Endothelial cell of umbilical vein (primary cell): ENCODE measurements around the gene SPCS3. TPM values are rescaled to one million over a fixed set of nuclear protein-coding genes. Genes with fewer than 3 reads are reported as not detected.

ENCODE experiments used
- BruUV-seq: library from RNA; stranded (reverse); fragments of 400-500 nt; replicated peaks from 2 replicates; lab custom pipeline; 2021; lab: Mats Ljungman, UMichigan
- CTCF ChIA-PET: fragments of 300-600, 350-600 bp; sonication (Branson Sonifier 250); formaldehyde crosslinking; loops from one replicate; lab custom pipeline; 2021; ENCODE audit warnings: antibody characterized with exemption, inconsistent platforms; lab: Charles Lee
- POLR2A ChIA-PET: fragments of 300-600, 350-600 bp; sonication (Branson Sonifier 250); formaldehyde crosslinking; loops from one replicate; lab custom pipeline; 2021; ENCODE audit warnings: antibody characterized with exemption, inconsistent platforms; lab: Charles Lee
- DNase-seq: peaks from one replicate; pipeline ENCODE4 v3.0.0-alpha.2; 2011; ENCODE audit warnings: low read depth, low spot score
- FAIRE-seq: peaks from 2 replicates; lab custom pipeline; 2011; peaks lifted over from hg19 to GRCh38; lab: Jason Lieb, UNC
- H2AFZ ChIP-seq: 2 replicates; pipeline ENCODE4 v1.6.0; 2012; ENCODE audit warnings: low read depth, low read length, control low read depth, inconsistent platforms
- H3K27ac ChIP-seq: 2 replicates; pipeline ENCODE4 v1.5.1; 2011; ENCODE audit warnings: low read depth, mild to moderate bottlenecking, control low read depth, low read length, moderate library complexity; ENCODE audit not compliant: insufficient read depth
- H3K27me3 ChIP-seq, 2 experiments: 2 replicates each; pipeline versions ENCODE4 v1.6.0 to v1.6.1; 2011; ENCODE audit warnings: low read length in 2 of 2, mixed read lengths in 1 of 2; ENCODE audit not compliant: control insufficient read depth in 2 of 2, insufficient read depth in 2 of 2
- H3K36me3 ChIP-seq, 2 experiments: 2 replicates in 1 of 2; 3 replicates in 1 of 2; pipeline ENCODE4 v1.5.1; 2011; ENCODE audit warnings: low read length in 2 of 2, mild to moderate bottlenecking in 1 of 2, moderate library complexity in 1 of 2; ENCODE audit not compliant: control insufficient read depth in 2 of 2, insufficient read depth in 2 of 2; ENCODE audit errors: extremely low read depth in 1 of 2
- H3K4me1 ChIP-seq: 3 replicates; pipeline ENCODE4 v1.5.1; 2011; ENCODE audit warnings: mild to moderate bottlenecking, low read length; ENCODE audit not compliant: control insufficient read depth, insufficient read depth; ENCODE audit errors: extremely low read depth
- H3K4me2 ChIP-seq: 2 replicates; pipeline ENCODE4 v1.6.1; 2011; ENCODE audit warnings: low read length, control low read depth, mixed read lengths; ENCODE audit not compliant: insufficient read depth
- H3K4me3 ChIP-seq, 3 experiments: fragments of 200-600 bp in 1 of 3; sonication (generic), shearing (Covaris generic) in 1 of 3; replicated peaks in 1 of 3; 2 replicates each; pipeline ENCODE4 v1.5.1; 2011 to 2016; ENCODE audit warnings: control low read depth in 3 of 3, low read length in 3 of 3, mild to moderate bottlenecking in 2 of 3, inconsistent platforms in 1 of 3, low read depth in 1 of 3, moderate library complexity in 1 of 3; ENCODE audit not compliant: insufficient read depth in 1 of 3
- H3K79me2 ChIP-seq: 2 replicates; pipeline ENCODE4 v1.6.0; 2012; ENCODE audit warnings: low read length, inconsistent platforms; ENCODE audit not compliant: control insufficient read depth, insufficient read depth
- H3K9ac ChIP-seq: replicated peaks from 2 replicates; pipeline ENCODE3; 2011; ENCODE audit warnings: low read length, control low read depth; ENCODE audit not compliant: insufficient read depth; ENCODE audit errors: extremely low read depth
- H3K9me1 ChIP-seq: replicated peaks from 3 replicates; pipeline ENCODE4 v1.6.0; 2011; ENCODE audit warnings: mild to moderate bottlenecking, low read length; ENCODE audit not compliant: control insufficient read depth, insufficient read depth; ENCODE audit errors: extremely low read depth
- H3K9me3 ChIP-seq: replicated peaks from 2 replicates; pipeline ENCODE4 v1.5.1; 2012; ENCODE audit warnings: low read length, inconsistent platforms; ENCODE audit not compliant: control insufficient read depth, insufficient read depth
- H4K20me1 ChIP-seq: replicated peaks from 2 replicates; pipeline ENCODE3; 2011; ENCODE audit warnings: mild to moderate bottlenecking, low read length; ENCODE audit not compliant: control insufficient read depth, insufficient read depth; ENCODE audit errors: extremely low read depth
- EZH2 ChIP-seq: IDR thresholded peaks from 2 replicates; pipeline ENCODE4 v1.6.1; 2012; ENCODE audit warnings: borderline replicate concordance, low read depth, mild to moderate bottlenecking, moderate library complexity, low read length, inconsistent platforms; ENCODE audit not compliant: severe bottlenecking
- FOS ChIP-seq: IDR thresholded peaks from 2 replicates; pipeline ENCODE4 v1.6.1; 2011; ENCODE audit warnings: mild to moderate bottlenecking, low read length, moderate library complexity, borderline replicate concordance; ENCODE audit not compliant: insufficient read depth
- GATA2 ChIP-seq: IDR thresholded peaks from 2 replicates; pipeline ENCODE4 v1.7.0; 2011; ENCODE audit warnings: low read depth, mild to moderate bottlenecking, moderate library complexity, mixed read lengths, low read length; ENCODE audit not compliant: insufficient read length, insufficient read depth
- JUN ChIP-seq: IDR thresholded peaks from 2 replicates; pipeline ENCODE4 v1.6.1; 2011; ENCODE audit warnings: borderline replicate concordance, low read depth; ENCODE audit not compliant: insufficient read length, insufficient read depth
- MYC ChIP-seq: IDR thresholded peaks from one replicate; pipeline ENCODE4 v1.6.1; 2011; ENCODE audit warnings: mild to moderate bottlenecking, low read depth, low read length
- POLR2A ChIP-seq: IDR thresholded peaks from 2 replicates; pipeline ENCODE4 v1.6.1; 2012; ENCODE audit warnings: low read depth, mild to moderate bottlenecking, control low read depth, low read length
- POLR2AphosphoS5 ChIP-seq: IDR thresholded peaks from 2 replicates; pipeline ENCODE4 v1.6.1; 2012; ENCODE audit warnings: low read depth, mild to moderate bottlenecking, control low read depth, low read length, moderate library complexity; ENCODE audit not compliant: insufficient read depth
- dilution Hi-C: fragments of 300-500 bp; cut with MboI; formaldehyde crosslinking; loops from one replicate; pipeline ENCODE4 v1.15.0; 2019; ENCODE audit warnings: low sequenced_read_pairs; ENCODE audit not compliant: extremely low pct_ligation_motif_present
- intact Hi-C: fragments of 100-400 bp; cut with micrococcal nuclease; formaldehyde crosslinking; loops from one replicate; pipeline ENCODE4 v1.10.0; 2022
- polyA plus RNA-seq, 4 experiments: library from polyadenylated mRNA; depleted of rRNA in 3 of 4; stranded (reverse) in 3 of 4; unstranded in 1 of 4; fragments of >200 nt; gene quantifications; 2 replicates each; pipeline versions ENCODE4 v1.2.1 to v1.2.3, GENCODE V29; 2011 to 2012; ENCODE audit warnings: missing spikeins in 1 of 4
- total RNA-seq: library from RNA; stranded (reverse); gene quantifications from 2 replicates; pipeline ENCODE4 v1.2.3, GENCODE V29; 2021
- TF ChIP-seq, protein P1 (sequence below), 2 donors: IDR thresholded peaks; 1 replicate in 1 of 2; 2 replicates in 1 of 2; pipeline ENCODE4 v1.5.1; 2011; ENCODE audit warnings: low read length in 2 of 2, mild to moderate bottlenecking in 2 of 2, moderate library complexity in 2 of 2, control low read depth in 1 of 2, inconsistent platforms in 1 of 2, low read depth in 1 of 2; ENCODE audit not compliant: insufficient read depth in 1 of 2; ENCODE audit errors: extremely low read depth in 1 of 2
- TF ChIP-seq, protein P2 (sequence below): IDR thresholded peaks from 2 replicates; pipeline ENCODE4 v1.6.1; 2011; ENCODE audit not compliant: insufficient read depth, insufficient read length

Gene SPCS3
- total and polyA plus RNA-seq, 2 donors (not counting 3 experiments of a cell fraction or from before 2014, with no cell fraction given) = 36.4 to 183 TPM

DNA sequence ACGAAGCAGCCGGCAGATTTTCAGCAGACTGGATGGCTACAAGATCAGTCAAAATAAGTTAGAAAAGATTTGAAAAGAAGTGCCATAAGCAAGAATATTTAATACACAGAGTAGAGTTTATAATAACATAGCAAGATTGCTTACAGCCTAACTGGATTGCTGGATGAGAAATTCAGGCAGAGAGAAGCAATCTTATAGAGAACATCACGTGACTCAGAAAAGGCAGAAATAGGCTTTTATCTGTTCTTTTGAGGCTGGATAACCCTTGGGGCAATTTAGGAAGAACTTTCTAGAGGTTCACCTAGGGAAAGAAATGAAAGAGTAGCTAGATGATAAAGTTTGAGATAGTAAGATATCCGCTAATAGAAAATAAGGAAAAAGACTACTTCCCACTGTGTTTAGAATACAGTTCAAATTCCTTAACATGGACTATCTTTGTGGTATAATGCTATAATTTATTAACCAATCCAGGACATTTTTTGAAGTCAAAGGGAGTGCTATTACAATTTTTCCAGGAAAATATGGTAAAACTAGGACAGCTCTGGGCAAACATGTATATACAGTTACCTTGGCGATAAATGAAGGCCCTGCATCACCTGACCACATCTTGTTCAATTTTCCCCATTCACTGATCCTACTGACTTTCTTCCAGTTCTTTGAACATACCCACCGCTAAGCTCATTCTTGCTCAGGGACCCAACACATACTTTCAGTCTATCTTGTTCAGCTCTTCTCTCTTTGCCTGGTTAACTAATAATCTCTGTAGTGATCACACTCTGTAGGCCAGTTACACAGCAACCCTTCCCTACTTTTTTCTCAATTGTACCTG, 12.7 kb upstream of the SPCS3 start:
- no peak for FAIRE-seq
- Histone ChIP-seq H3K9me3 (no peaks in the 10 kb centered on the region), H3K9ac (no peak overlapping the region), H3K36me3 (no peaks in the 10 kb centered on the region), H3K27ac (no peak overlapping the region), H3K79me2 (no peaks in the 10 kb centered on the region), H3K4me2 (no peak overlapping the region), H3K9me1 (no peaks in the 10 kb centered on the region), H4K20me1 (no peaks in the 10 kb centered on the region), H3K27me3 (peaks cover 0 to 4% of the 10 kb centered on the region in 2 experiments), H2AFZ (no peak overlapping the region), H3K4me1 (no peaks in the 10 kb centered on the region), H3K4me3 (no peak overlapping the region)
- DNase-seq = no peak
- TF ChIP-seq GATA2 = no peak
- no peak for TF ChIP-seq POLR2AphosphoS5
- no peak for TF ChIP-seq JUN
- ChIA-PET POLR2A (no interaction called here), CTCF (interaction anchor here (1.6 kb wide), 1 partner anchor 157 kb away, joined by 4 read pairs; no protein-coding TSS in a partner anchor)
- dilution Hi-C loops = no loop called here
- intact Hi-C loops = no loop called here
- BruUV-seq = no TSS peak

DNA sequence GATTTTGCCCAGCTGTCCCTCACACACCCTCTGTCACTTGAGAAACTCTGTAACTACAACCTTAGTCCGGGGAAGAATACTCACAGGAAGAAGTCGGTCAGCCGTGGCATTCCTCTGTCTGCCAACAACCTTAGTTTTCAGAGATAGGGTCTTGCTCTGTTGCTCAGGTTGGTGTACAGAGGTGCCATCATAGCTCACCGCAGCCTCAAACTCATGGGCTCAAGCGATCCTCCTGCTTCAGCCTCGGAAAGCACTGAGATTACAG, 12.2 kb upstream of the SPCS3 start:
- POLR2A ChIA-PET = no interaction called here
- no peak for FAIRE-seq

More for the DNA sequence above, 12.2 kb upstream of the SPCS3 start:
- Histone ChIP-seq H3K4me3 (no peak overlapping the region), H4K20me1 (no peaks in the 10 kb centered on the region), H3K27ac (no peak overlapping the region), H3K4me1 (no peaks in the 10 kb centered on the region), H3K79me2 (no peaks in the 10 kb centered on the region), H3K36me3 (no peaks in the 10 kb centered on the region), H3K27me3 (peaks cover 0 to 4% of the 10 kb centered on the region in 2 experiments), H2AFZ (no peak overlapping the region), H3K9me1 (no peaks in the 10 kb centered on the region), H3K4me2 (no peak overlapping the region), H3K9ac (no peak overlapping the region), H3K9me3 (no peaks in the 10 kb centered on the region)
- intact Hi-C loops (no loop called here), dilution Hi-C loops (no loop called here)
- TF ChIP-seq MYC = no peak
- no peak for TF ChIP-seq EZH2
- no peak for TF ChIP-seq POLR2AphosphoS5
- TF ChIP-seq JUN = no peak
- TF ChIP-seq, protein P1, sequence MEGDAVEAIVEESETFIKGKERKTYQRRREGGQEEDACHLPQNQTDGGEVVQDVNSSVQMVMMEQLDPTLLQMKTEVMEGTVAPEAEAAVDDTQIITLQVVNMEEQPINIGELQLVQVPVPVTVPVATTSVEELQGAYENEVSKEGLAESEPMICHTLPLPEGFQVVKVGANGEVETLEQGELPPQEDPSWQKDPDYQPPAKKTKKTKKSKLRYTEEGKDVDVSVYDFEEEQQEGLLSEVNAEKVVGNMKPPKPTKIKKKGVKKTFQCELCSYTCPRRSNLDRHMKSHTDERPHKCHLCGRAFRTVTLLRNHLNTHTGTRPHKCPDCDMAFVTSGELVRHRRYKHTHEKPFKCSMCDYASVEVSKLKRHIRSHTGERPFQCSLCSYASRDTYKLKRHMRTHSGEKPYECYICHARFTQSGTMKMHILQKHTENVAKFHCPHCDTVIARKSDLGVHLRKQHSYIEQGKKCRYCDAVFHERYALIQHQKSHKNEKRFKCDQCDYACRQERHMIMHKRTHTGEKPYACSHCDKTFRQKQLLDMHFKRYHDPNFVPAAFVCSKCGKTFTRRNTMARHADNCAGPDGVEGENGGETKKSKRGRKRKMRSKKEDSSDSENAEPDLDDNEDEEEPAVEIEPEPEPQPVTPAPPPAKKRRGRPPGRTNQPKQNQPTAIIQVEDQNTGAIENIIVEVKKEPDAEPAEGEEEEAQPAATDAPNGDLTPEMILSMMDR (IDR thresholded peaks at IDR 0.05; ENCODE audit: extremely low read depth in 1 of 2, insufficient read depth in 1 of 2, low read depth in 1 of 2, low read length in 2 of 2) = no peak
- TF ChIP-seq POLR2A = no peak
- TF ChIP-seq FOS = no peak
- no peak for TF ChIP-seq GATA2
- TF ChIP-seq, protein P2, sequence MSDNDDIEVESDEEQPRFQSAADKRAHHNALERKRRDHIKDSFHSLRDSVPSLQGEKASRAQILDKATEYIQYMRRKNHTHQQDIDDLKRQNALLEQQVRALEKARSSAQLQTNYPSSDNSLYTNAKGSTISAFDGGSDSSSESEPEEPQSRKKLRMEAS = no peak
- CTCF ChIA-PET = interaction anchor here (2.1 kb wide), 1 partner anchor 33 kb away, joined by 6 read pairs; no protein-coding TSS in a partner anchor
- no peak for DNase-seq
- BruUV-seq = no TSS peak
